AG09319 (cell line): ENCODE results near the gene HORMAD2.
"Not testable (repeated sequence)": the region's sequence is repeated elsewhere in the genome, so short reads cannot be mapped to it uniquely, and the experiment has no call there.

Experiments
- DNase-seq: peaks from one replicate; pipeline ENCODE4 v3.0.0-alpha.2; 2010; ENCODE audit warnings: low read depth; ENCODE audit errors: extremely low read depth
- CTCF ChIP-seq: IDR thresholded peaks from 2 replicates; pipeline ENCODE4 v1.5.1; 2011; ENCODE audit warnings: low read depth, mild to moderate bottlenecking, inconsistent platforms, low read length, moderate library complexity

HORMAD2 gene

DNA sequence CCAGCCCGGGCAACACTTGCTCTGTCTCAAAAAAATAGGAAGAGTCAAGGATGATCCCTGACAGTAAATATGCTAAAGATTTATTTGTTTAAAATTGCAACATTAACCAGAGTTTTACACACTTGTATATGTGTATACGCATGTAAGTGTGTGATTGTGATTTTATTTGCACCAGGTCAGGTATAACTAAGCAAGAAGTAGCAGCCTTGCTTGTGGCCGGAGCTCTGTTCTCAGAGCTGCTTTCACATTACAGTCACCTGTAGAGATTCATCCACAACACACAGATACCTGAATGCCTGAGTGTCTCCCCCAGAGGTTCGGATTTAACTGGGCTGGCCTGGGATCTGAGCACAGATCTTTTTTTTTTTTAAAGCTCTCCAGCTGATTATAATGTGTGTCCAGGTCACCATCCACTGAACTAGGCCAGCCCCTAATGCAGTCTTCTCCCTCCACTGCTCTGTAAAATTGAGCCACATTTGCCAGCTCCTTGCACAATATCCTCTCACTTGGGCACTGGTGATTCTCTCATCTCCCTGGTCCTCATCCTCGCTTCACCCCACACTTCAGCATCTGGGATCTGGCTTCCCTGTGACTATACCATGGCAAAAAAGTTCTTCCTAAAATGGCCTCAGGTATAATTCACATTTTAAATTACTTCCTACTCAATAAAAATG, 118.0 kb downstream of the HORMAD2 start:
- no peak for TF ChIP-seq CTCF
- no peak for DNase-seq

DNA sequence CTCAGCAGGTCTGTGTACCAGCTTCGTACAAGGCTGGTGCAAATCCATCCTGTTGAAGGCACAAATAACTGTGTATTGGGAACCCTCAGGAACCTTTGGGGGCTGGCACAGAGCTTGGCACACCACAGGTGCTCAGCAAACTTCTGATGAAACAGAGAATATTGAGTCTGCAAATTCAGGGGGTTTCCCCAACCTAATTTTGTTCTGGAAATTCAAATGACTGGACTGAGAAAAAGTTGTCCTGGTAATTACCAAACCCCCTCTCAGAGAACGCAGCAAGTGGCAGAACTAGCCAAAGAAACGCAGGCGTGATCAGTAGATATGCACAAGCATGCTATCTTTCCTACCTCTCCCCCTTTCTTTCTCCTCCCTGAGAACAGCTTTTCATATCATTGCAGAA, 118.7 kb downstream of the HORMAD2 start:
- TF ChIP-seq CTCF: no peak
- DNase-seq: no peak

DNA sequence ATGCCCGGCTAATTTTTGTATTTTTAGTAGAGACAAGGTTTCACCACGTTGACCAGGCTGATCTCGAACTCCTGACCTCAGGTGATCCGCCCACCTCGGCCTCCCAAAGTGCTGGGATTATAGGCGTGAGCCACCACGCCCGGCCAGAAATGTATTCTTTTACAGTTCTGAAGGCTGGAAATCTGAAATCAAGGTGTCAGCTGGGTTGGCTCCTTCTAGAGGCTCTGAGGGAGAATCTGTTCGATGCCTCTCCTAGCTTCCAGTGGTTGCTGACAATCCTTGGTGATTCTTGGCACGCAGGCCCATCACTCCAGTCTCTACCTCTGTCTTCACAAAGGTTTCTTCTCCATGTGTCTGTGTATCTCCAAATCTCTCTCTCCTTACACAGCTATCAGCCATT, 120.6 kb downstream of the HORMAD2 start:
- DNase-seq: not testable (repeated sequence)

GRCh38 chr22:30201945-30202344, 121.7 kb downstream of the HORMAD2 start:
- no peak for TF ChIP-seq CTCF
- DNase-seq: no peak

- no peak; the same call in 1 of the 2 replicates for TF ChIP-seq CTCF
- DNase-seq: peak; percentile 72
Observed at GRCh38 chr22:30202531-30203006, 122.3 kb downstream of the HORMAD2 start.

- TF ChIP-seq CTCF: no peak
- no peak for DNase-seq
Observed at GRCh38 chr22:30204015-30204741, 123.9 kb downstream of the HORMAD2 start.

- TF ChIP-seq CTCF: no peak
- peak; percentile 89 for DNase-seq
Observed at GRCh38 chr22:30204742-30205111, 124.5 kb downstream of the HORMAD2 start.
